T-cell (primary cell): ENCODE data around the gene GPRIN1. TPM values are rescaled to one million over a fixed set of nuclear protein-coding genes. Genes with fewer than 3 reads are reported as not detected.

Source experiments
- ATAC-seq, 4 experiments: fragments of 200-7000 bp in 3 of 4; fragments of 150-1000 bp in 1 of 4; cut with Tn5 transposase; replicated peaks in 1 of 4; 1 replicate in 3 of 4; 2 replicates in 1 of 4; pipeline ENCODE4 v1.10.0; 2021; ENCODE audit warnings: moderate library complexity in 3 of 4, mild to moderate bottlenecking in 2 of 4, moderate number of reproducible peaks in 1 of 4
- CTCF ChIA-PET, 2 donors: fragments of 300-600 bp; sonication (Branson Sonifier 250); formaldehyde crosslinking; loops; one replicate each; lab custom pipeline; 2022; ENCODE audit warnings: antibody characterized with exemption in 2 of 2; lab: Charles Lee
- POLR2A ChIA-PET, 2 donors: fragments of 300-600 bp; sonication (Branson Sonifier 250); formaldehyde crosslinking; loops; one replicate each; lab custom pipeline; 2022; ENCODE audit warnings: antibody characterized with exemption in 2 of 2; lab: Charles Lee
- DNase-seq, 35 experiments: peaks; one replicate each; pipeline versions ENCODE4 v3.0.0 to v3.0.0-alpha.2; 2013 to 2023
- H3K27ac ChIP-seq: one replicate; pipeline ENCODE4 v1.5.1; 2013; ENCODE audit warnings: low read length
- H3K27me3 ChIP-seq, 2 experiments: replicated peaks in 1 of 2; 1 replicate in 1 of 2; 2 replicates in 1 of 2; pipeline versions ENCODE4 v1.6.1 to v1.7.0; 2013; ENCODE audit warnings: low read length in 1 of 2, mixed read lengths in 1 of 2; ENCODE audit not compliant: control insufficient read depth in 2 of 2, insufficient read depth in 2 of 2; ENCODE audit errors: extremely low read depth in 1 of 2
- H3K36me3 ChIP-seq, 2 donors: 1 replicate in 1 of 2; 2 replicates in 1 of 2; pipeline versions ENCODE4 v1.6.1 to v1.7.0; 2013; ENCODE audit warnings: low read length in 1 of 2; ENCODE audit not compliant: control insufficient read depth in 2 of 2, insufficient read depth in 1 of 2; ENCODE audit errors: extremely low read depth in 1 of 2
- H3K4me1 ChIP-seq, 2 experiments: 1 replicate in 1 of 2; 2 replicates in 1 of 2; pipeline versions ENCODE4 v1.6.1 to v1.7.0; 2013; ENCODE audit warnings: low read length in 2 of 2, mixed read lengths in 1 of 2; ENCODE audit not compliant: insufficient read depth in 2 of 2, control insufficient read depth in 1 of 2; ENCODE audit errors: extremely low read depth in 1 of 2
- H3K4me3 ChIP-seq, 2 donors: 1 replicate in 1 of 2; 2 replicates in 1 of 2; pipeline versions ENCODE4 v1.5.1 to v1.7.0; 2013; ENCODE audit warnings: mild to moderate bottlenecking in 2 of 2, low read length in 1 of 2, moderate library complexity in 1 of 2; ENCODE audit not compliant: control insufficient read depth in 1 of 2; ENCODE audit errors: extremely low read depth in 1 of 2
- H3K9me3 ChIP-seq: 2 replicates; pipeline ENCODE4 v1.7.0; 2013
- H3K27ac Mint-ChIP-seq, 2 donors: one replicate each; pipeline ENCODE4 v1.8.0; 2020 to 2021; ENCODE audit warnings: mild to moderate bottlenecking in 2 of 2, mixed read lengths in 2 of 2
- H3K27me3 Mint-ChIP-seq, 2 donors: one replicate each; pipeline ENCODE4 v1.8.0; 2021 to 2022; ENCODE audit warnings: mixed read lengths in 2 of 2
- H3K36me3 Mint-ChIP-seq: one replicate; pipeline ENCODE4 v1.8.0; 2021; ENCODE audit warnings: mixed read lengths
- H3K4me1 Mint-ChIP-seq, 3 donors: one replicate each; pipeline ENCODE4 v1.8.0; 2020 to 2022; ENCODE audit warnings: mixed read lengths in 3 of 3, mild to moderate bottlenecking in 1 of 3
- H3K4me3 Mint-ChIP-seq, 3 donors: one replicate each; pipeline ENCODE4 v1.8.0; 2020 to 2022; ENCODE audit warnings: mild to moderate bottlenecking in 3 of 3, mixed read lengths in 3 of 3, moderate library complexity in 3 of 3
- H3K9me3 Mint-ChIP-seq, 3 donors: one replicate each; pipeline ENCODE4 v1.8.0; 2020 to 2022; ENCODE audit warnings: mixed read lengths in 3 of 3
- WGBS: methylation state at CpG from one replicate; pipeline ENCODE4 v1.1.5; 2013; ENCODE audit warnings: missing lambda C conversion rate; ENCODE audit not compliant: insufficient coverage; 5-methylcytosine and 5-hydroxymethylcytosine counted together
- total RNA-seq, 35 experiments: library from RNA in 6 of 35; stranded (reverse) in 6 of 35; fragments of 120-200 nt in 1 of 35; gene quantifications; one replicate each; pipeline versions ENCODE4 v1.2.1 to v1.2.4 and lab custom pipeline; 2013 to 2026

The GPRIN1 gene
- total RNA-seq, 5 donors from 2014 or later (not counting 1 experiment from before 2014, with no cell fraction given), result 0.33 to 1.2 (median 0.64) TPM

- no CpG with 5 or more reads among the region's 14 CpGs for WGBS
- ATAC-seq, result peak in 1 of 4 experiments; percentile 36
- peaks cover 11 to 72% of the 10 kb centered on the region in 2 experiments for H3K4me1 ChIP-seq
- H3K9me3 Mint-ChIP-seq, result no peaks in the 10 kb centered on the region
- peak in 3 of 35 experiments; percentile 15 to 27 (median 24) for DNase-seq
- H3K9me3 ChIP-seq, result no peaks in the 10 kb centered on the region
- ChIA-PET CTCF (no interaction called here), POLR2A (no interaction called here)
- no peaks in the 10 kb centered on the region for H3K27me3 Mint-ChIP-seq
- H3K36me3 ChIP-seq, result peaks cover 0 to 14% of the 10 kb centered on the region in 2 donors
- no peak overlapping the region for H3K27ac ChIP-seq
- peaks cover 15% of the 10 kb centered on the region for H3K36me3 Mint-ChIP-seq
- H3K27me3 ChIP-seq, result no peaks in the 10 kb centered on the region
- H3K27ac Mint-ChIP-seq, result no peak overlapping the region
- H3K4me3 ChIP-seq, result no peak overlapping the region
- H3K4me3 Mint-ChIP-seq, result no peak overlapping the region
- H3K4me1 Mint-ChIP-seq, result peaks cover 60 to 67% (median 60%) of the 10 kb centered on the region in 3 donors
Observed at GRCh38 chr5:176654856-176655255, 44.9 kb upstream of the GPRIN1 start.

DNA sequence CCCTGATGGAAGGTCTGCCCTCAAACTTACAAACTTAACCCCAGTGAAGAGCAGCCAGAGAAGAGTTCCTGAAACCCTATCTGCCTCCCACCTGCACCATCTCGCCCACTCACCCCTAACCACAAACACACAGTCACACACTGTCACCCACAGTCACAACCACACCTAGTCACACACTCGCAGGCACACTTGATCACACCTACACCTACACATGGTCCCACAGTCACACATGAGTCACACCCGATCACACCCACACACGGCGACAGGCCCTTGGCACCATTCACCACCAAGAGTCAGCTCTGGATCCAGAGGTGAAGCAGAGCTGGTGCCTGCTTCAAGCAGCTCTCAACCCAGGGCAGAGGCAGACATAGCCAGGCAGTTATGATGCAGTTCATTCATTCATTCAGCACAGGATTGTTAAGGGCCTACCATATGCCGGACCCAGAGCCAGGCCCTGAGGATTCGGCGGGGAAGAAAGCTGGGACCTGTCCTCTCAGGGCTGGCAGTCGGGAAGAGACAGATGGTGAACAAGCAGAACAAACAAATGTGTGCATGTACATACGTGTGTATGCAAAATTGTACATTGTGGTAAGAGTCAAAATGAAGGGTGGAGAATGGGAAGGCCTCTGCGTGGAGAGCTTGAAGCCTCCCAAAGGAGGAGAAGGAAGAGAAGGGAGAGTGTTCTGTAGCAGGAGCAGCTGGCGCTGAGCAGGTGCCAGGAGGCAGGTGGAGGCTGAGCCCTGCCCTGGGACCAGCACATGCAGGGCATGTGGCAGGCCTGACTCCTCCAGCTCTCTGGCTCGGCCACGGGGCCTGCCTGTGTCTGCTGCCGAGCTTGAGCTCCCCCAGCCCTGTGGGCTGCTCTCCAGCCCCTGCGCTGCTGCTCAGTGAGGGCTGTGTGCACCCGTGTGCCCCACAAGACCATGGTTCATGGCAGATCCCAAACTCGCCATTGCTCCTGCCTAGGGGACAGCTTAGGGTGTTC lies 43.7 kb upstream of the GPRIN1 start:
- H3K27me3 Mint-ChIP-seq, result no peaks in the 10 kb centered on the region
- POLR2A ChIA-PET, result no interaction called here

GRCh38 chr5:176652136-176652535 lies 42.2 kb upstream of the GPRIN1 start:
- peaks cover 0 to 14% of the 10 kb centered on the region in 2 donors for H3K36me3 ChIP-seq
- peaks cover 56 to 66% (median 59%) of the 10 kb centered on the region in 3 donors for H3K4me1 Mint-ChIP-seq
- ChIA-PET CTCF (interaction anchor here (0.5 to 1.4 kb wide), 2 partner anchors 9 to 293 kb away, joined by 3 to 11 read pairs; no protein-coding TSS in a partner anchor), POLR2A (no interaction called here)
- peaks cover 15% of the 10 kb centered on the region for H3K36me3 Mint-ChIP-seq
- H3K27me3 Mint-ChIP-seq, result no peaks in the 10 kb centered on the region
- H3K4me1 ChIP-seq, result peaks cover 9 to 74% of the 10 kb centered on the region in 2 experiments
- 100% methylated on average over 5 of the region's 8 CpGs for WGBS
- no peak overlapping the region for H3K27ac ChIP-seq
- peak overlapping the region in 1 of 2 donors; percentile 49 for H3K27ac Mint-ChIP-seq
- H3K4me3 Mint-ChIP-seq, result no peak overlapping the region
- H3K9me3 ChIP-seq, result no peaks in the 10 kb centered on the region
- no peaks in the 10 kb centered on the region for H3K27me3 ChIP-seq
- DNase-seq, result no peak
- H3K9me3 Mint-ChIP-seq, result no peaks in the 10 kb centered on the region
- no peak overlapping the region for H3K4me3 ChIP-seq
- ATAC-seq, result no peak

More for the DNA sequence above, 43.7 kb upstream of the GPRIN1 start:
- Histone ChIP-seq H3K4me1 (peaks cover 11 to 73% of the 10 kb centered on the region in 2 experiments), H3K27me3 (no peaks in the 10 kb centered on the region), H3K9me3 (no peaks in the 10 kb centered on the region), H3K4me3 (no peak overlapping the region), H3K27ac (peak overlapping the region; percentile 19), H3K36me3 (peaks cover 0 to 14% of the 10 kb centered on the region in 2 donors)
- ATAC-seq, result peak; percentile 5 to 18 (median 10)
- 69% methylated on average over 18 of the region's 18 CpGs for WGBS
- peak in 9 of 35 experiments; percentile 13 to 46 (median 27) for DNase-seq
- Mint-ChIP-seq H3K4me3 (peak overlapping the region in 1 of 3 donors; percentile 21), H3K36me3 (peaks cover 15% of the 10 kb centered on the region), H3K9me3 (no peaks in the 10 kb centered on the region), H3K4me1 (peaks cover 59 to 67% (median 62%) of the 10 kb centered on the region in 3 donors), H3K27ac (peak overlapping the region; percentile 77 to 85)
- CTCF ChIA-PET, result no interaction called here

DNA sequence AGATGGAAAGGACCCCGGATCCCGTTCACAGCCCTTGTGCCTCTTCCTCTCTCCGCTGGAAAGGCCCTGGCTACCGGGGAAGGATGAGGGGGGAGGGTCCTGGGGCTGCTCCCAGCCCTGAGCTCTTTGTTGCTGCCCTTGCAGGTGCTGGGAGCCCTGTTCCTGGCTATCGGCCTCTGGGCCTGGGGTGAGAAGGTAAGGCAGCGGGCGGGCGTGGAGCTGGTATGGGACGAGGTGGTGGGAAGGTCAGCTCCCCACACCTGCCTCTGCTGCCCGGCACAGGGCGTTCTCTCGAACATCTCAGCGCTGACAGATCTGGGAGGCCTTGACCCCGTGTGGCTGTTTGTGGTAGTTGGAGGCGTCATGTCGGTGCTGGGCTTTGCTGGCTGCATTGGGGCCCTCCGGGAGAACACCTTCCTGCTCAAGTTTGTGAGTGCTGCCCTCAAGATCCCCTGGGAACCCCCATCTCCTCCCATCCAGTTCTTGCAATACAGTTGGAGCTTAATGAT lies 41.6 kb upstream of the GPRIN1 start:
- H3K27ac ChIP-seq, result no peak overlapping the region
- H3K27me3 ChIP-seq, result no peaks in the 10 kb centered on the region
- DNase-seq (no peak), ATAC-seq (no peak)
- no peak overlapping the region for H3K4me3 ChIP-seq
- H3K4me1 ChIP-seq, result peaks cover 11 to 78% of the 10 kb centered on the region in 2 experiments
- no peaks in the 10 kb centered on the region for H3K9me3 ChIP-seq
- Mint-ChIP-seq H3K27me3 (no peaks in the 10 kb centered on the region), H3K4me1 (peaks cover 62 to 72% (median 63%) of the 10 kb centered on the region in 3 donors), H3K36me3 (peaks cover 15% of the 10 kb centered on the region), H3K4me3 (no peak overlapping the region), H3K27ac (peak overlapping the region; percentile 19 to 49), H3K9me3 (no peaks in the 10 kb centered on the region)
- POLR2A ChIA-PET, result interaction anchor here in 1 of 2 donors (0.6 kb wide), 1 partner anchor 191 kb away, joined by 3 read pairs; no protein-coding TSS in a partner anchor
- WGBS, result 92% methylated on average over 8 of the region's 17 CpGs
- peaks cover 0 to 14% of the 10 kb centered on the region in 2 donors for H3K36me3 ChIP-seq
- CTCF ChIA-PET, result interaction anchor here (0.5 to 1.4 kb wide), 2 partner anchors 9 to 292 kb away, joined by 3 to 11 read pairs; no protein-coding TSS in a partner anchor

DNA sequence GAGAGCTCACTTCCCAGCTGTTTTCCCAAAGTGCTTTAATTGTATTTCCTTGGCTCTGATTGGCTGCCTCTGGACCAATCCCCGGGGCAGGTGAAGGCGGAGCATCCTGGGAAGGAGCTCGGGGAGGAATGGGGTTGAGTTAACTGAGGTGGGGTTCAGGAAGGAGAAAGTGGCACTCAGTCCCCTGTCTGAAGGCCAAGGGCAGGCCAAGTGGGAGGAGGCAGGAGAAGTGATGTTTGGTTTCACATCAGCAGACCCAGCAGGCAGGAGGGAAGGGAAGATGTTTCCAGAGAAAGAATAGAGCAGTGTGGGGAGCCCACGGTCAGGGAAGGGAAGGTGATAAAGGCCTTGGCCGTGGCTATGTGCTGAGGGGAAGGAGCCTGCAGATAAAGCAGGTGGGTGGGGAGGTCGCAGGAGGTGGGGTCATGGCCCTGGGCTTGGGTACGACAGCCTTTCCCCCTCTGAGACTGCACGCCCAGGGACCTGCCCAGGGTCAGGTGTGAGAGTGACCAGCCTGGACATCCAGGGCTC lies 40.5 kb upstream of the GPRIN1 start:
- no peak overlapping the region for H3K27ac ChIP-seq
- H3K27me3 ChIP-seq, result no peaks in the 10 kb centered on the region
- peak overlapping the region; percentile 68 to 91 for H3K27ac Mint-ChIP-seq
- no peak for ATAC-seq
- CTCF ChIA-PET, result interaction anchor here in 1 of 2 donors (1.1 kb wide), 1 partner anchor 10 kb away, joined by 3 read pairs; no protein-coding TSS in a partner anchor
- 84% methylated on average over 8 of the region's 8 CpGs for WGBS
- H3K9me3 Mint-ChIP-seq, result no peaks in the 10 kb centered on the region
- peaks cover 11 to 86% of the 10 kb centered on the region in 2 experiments for H3K4me1 ChIP-seq
- POLR2A ChIA-PET, result interaction anchor here in 1 of 2 donors (0.6 kb wide), 1 partner anchor 242 kb away, joined by 5 read pairs; no protein-coding TSS in a partner anchor
- H3K9me3 ChIP-seq, result no peaks in the 10 kb centered on the region
- peaks cover 70 to 76% (median 71%) of the 10 kb centered on the region in 3 donors for H3K4me1 Mint-ChIP-seq
- H3K27me3 Mint-ChIP-seq, result no peaks in the 10 kb centered on the region
- peaks cover 11% of the 10 kb centered on the region for H3K36me3 Mint-ChIP-seq
- H3K4me3 ChIP-seq, result no peak overlapping the region
- H3K4me3 Mint-ChIP-seq, result peak overlapping the region in 1 of 3 donors; percentile 79
- DNase-seq, result no peak
- peaks cover 0 to 12% of the 10 kb centered on the region in 2 donors for H3K36me3 ChIP-seq
